ENCODE measurements around the gene ADAM15.

ADAM15 gene, protein sequence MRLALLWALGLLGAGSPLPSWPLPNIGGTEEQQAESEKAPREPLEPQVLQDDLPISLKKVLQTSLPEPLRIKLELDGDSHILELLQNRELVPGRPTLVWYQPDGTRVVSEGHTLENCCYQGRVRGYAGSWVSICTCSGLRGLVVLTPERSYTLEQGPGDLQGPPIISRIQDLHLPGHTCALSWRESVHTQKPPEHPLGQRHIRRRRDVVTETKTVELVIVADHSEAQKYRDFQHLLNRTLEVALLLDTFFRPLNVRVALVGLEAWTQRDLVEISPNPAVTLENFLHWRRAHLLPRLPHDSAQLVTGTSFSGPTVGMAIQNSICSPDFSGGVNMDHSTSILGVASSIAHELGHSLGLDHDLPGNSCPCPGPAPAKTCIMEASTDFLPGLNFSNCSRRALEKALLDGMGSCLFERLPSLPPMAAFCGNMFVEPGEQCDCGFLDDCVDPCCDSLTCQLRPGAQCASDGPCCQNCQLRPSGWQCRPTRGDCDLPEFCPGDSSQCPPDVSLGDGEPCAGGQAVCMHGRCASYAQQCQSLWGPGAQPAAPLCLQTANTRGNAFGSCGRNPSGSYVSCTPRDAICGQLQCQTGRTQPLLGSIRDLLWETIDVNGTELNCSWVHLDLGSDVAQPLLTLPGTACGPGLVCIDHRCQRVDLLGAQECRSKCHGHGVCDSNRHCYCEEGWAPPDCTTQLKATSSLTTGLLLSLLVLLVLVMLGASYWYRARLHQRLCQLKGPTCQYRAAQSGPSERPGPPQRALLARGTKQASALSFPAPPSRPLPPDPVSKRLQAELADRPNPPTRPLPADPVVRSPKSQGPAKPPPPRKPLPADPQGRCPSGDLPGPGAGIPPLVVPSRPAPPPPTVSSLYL

DNA sequence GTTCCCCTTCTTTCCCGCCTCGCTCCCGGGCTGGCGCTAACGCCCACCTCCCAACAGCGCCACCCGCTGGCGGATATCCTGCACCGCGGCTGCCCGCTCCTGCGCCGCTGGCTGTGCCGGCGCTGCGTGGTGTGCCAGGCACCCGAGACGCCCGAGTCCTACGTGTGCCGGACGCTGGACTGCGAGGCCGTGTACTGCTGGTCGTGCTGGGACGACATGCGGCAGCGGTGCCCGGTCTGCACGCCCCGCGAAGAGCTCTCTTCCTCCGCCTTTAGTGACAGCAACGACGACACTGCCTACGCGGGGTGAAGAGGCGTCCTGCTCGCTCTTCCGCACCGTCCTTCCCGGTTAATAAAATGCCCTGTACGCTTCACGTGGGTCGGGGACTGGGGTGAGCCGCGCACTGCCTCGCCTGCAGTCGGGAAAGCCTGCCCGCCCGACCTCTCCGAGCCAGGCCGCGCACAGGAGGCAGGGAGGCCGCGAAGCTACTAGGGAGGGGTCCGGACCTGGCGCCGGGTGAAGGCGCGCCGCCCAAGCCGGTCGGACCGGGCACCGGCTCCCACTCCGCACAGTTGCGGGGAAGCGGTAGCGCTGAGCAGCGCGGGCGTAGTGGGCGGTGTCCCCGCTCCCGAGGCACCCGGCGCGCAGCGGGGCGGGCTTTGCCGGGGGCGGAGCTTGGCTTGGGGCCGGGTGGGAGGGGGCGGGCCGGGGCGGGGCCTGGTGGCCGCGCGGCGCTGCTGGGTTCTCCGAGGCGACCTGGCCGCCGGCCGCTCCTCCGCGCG, at the start of gene ADAM15:
ADAM15 (plus strand) TSS at position 757 of the 782 bp plus-strand sequence. CDS start 71 bp downstream, outside the sequence.
- H3K9ac ChIP-seq (ENCODE audit: low read length) = peak within 1 kb of the TSS; percentile 77
- H3K9me3 ChIP-seq (ENCODE audit: control insufficient read depth, low read length) = no peaks in the 10 kb centered on the region
- H3K36me3 ChIP-seq (ENCODE audit: control insufficient read depth, insufficient read depth, low read length) = no peaks in the 10 kb centered on the region
- H3K27me3 ChIP-seq (ENCODE audit: control insufficient read depth, insufficient read depth, low read length) = no peaks in the 10 kb centered on the region
- H3K4me3 ChIP-seq (ENCODE audit: low read length) = peak within 1 kb of the TSS; percentile 78
- peaks cover 34% of the 10 kb centered on the region for H3K4me1 ChIP-seq (ENCODE audit: control insufficient read depth, insufficient read depth, low read length)

DNA sequence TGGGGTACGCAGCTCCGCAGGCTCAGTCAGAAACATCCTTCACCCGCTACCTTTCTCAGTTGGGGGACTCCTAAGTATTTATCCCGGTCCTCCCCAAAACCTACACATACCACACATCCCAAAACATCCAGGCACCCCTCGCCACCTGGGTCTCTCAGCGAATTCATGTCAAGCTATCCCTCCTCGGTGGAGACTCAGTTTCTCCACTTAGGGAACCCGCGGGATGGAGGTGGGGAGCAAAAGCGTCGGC, 49.8 kb upstream of the ADAM15 start:
- H3K9me3 ChIP-seq (ENCODE audit: control insufficient read depth, low read length) = no peaks in the 10 kb centered on the region
- no peaks in the 10 kb centered on the region for H3K27me3 ChIP-seq (ENCODE audit: control insufficient read depth, insufficient read depth, low read length)
- H3K36me3 ChIP-seq (ENCODE audit: control insufficient read depth, insufficient read depth, low read length) = no peaks in the 10 kb centered on the region
- H3K4me3 ChIP-seq (ENCODE audit: low read length) = peak overlapping the region; percentile 94
- H3K4me1 ChIP-seq (ENCODE audit: control insufficient read depth, insufficient read depth, low read length) = peaks cover 39% of the 10 kb centered on the region
- peak overlapping the region; percentile 91 for H3K9ac ChIP-seq (ENCODE audit: low read length)

DNA sequence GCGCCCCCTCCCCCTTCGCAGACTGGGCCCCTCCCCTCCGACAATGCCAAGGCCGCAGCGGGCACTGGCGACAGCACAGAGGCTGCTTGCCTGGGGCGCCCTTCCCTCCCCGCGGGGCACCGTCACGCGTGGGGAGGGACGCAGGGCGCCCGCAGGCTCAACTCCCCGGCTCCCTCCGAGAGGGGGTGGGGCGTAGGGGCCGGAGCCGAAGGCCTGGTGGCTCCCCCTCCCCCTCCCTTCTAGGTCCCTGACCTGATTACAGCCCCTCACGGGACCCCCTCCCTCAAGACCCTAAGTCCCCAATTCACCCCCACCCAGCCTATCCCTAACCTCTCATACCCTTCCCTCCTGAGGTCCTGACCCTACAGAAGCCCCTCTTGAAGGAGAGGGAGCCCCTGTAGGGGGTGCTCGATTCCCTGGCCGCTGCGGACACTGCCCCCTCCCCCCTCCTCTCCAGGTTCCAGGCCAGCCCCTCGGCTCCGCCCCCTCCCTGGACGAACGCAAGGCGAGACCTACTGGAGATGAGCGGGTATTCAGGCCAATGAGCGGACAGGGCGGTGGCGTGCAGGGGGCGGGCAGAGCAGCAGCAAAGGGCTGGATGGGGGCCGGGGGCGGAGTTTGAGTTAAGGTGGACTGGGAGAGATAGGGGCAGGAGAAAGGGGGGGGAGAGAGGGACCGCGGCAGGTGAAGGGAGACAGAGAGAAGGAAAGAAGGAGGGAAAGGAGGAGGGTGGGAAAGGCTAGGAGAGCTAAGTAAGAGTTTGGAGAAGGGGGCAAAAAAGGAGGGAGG, 49.2 kb upstream of the ADAM15 start:
- Histone ChIP-seq H3K4me1 (ENCODE audit: control insufficient read depth, insufficient read depth, low read length) (peaks cover 44% of the 10 kb centered on the region), H3K27me3 (ENCODE audit: control insufficient read depth, insufficient read depth, low read length) (no peaks in the 10 kb centered on the region), H3K4me3 (ENCODE audit: low read length) (peak overlapping the region; percentile 94), H3K9ac (ENCODE audit: low read length) (peak overlapping the region; percentile 91), H3K9me3 (ENCODE audit: control insufficient read depth, low read length) (no peaks in the 10 kb centered on the region), H3K36me3 (ENCODE audit: control insufficient read depth, insufficient read depth, low read length) (no peaks in the 10 kb centered on the region)

DNA sequence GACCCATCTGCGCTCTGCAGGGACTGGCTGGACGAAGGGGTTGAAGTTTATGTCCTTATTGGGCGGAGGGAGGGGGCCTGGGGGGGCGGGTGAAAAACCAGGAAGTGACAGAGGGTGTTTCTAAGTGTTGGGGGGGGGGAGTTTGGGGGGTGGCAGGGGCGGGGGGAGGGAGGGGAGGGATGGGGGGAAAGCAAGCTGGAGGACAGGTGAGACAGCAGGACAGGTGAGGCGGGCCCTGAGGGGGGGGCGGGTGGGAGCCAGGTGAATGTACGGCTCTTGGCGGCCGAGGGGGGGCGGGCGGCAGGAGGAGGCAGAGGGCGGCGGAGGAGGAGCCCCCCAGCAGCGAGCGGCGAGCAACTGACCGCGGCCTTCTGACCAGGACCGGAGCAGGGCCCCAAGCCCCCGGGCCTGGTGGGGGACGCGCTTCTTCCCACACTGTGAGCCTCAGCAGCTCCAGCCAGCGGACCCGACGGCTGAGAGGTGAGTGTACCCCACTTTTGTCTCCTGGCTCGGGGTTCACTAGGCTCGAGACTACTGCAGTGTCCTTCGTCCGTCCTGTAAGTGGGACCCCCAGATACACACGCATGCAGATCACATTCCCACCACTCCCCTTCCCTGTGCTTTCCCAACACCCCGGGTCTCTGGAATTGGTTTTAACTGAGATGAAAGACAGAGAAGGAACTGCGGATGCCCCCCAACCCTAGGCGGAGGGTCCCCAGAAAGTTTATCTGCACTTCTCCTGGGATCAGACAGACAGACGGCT, 48.5 kb upstream of the ADAM15 start, which contains the start of gene ZBTB7B:
ZBTB7B (plus strand) TSS at position 339 of the 763 bp plus-strand sequence. CDS start 11,859 bp downstream, outside the sequence.
- Histone ChIP-seq H3K27me3 (ENCODE audit: control insufficient read depth, insufficient read depth, low read length) (no peaks in the 10 kb centered on the region), H3K4me3 (ENCODE audit: low read length) (peak within 1 kb of the TSS; percentile 99), H3K9ac (ENCODE audit: low read length) (peak within 1 kb of the TSS; percentile 99), H3K9me3 (ENCODE audit: control insufficient read depth, low read length) (no peaks in the 10 kb centered on the region), H3K4me1 (ENCODE audit: control insufficient read depth, insufficient read depth, low read length) (peaks cover 51% of the 10 kb centered on the region), H3K36me3 (ENCODE audit: control insufficient read depth, insufficient read depth, low read length) (no peaks in the 10 kb centered on the region)

DNA sequence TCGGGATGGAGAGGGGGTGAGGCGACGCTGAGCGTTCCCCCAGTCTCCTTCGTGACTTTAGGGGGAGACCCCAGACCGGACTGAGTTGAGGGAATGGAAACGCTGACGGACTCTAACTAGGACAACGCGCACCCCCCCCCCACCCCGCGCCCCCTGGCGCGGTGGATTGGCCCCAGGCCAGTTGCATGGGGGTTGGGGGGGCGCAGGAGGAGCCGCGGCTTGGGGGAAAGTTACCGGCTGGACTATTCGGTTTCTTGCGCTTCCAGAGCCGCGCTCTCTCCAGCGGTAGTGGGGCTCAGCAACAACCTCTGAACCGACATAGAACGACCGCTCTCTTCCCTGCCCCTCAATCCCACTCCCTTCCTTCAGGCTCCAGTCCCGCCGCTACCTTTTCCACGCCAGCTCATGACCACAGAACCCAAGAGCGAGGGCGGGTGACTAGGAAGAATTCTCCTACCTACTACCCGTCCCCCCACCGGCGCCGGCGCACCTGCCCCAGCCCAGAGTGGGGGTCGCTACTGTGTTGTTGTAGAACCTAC, 47.8 kb upstream of the ADAM15 start:
- Histone ChIP-seq H3K4me1 (ENCODE audit: control insufficient read depth, insufficient read depth, low read length) (peaks cover 58% of the 10 kb centered on the region), H3K27me3 (ENCODE audit: control insufficient read depth, insufficient read depth, low read length) (no peaks in the 10 kb centered on the region), H3K36me3 (ENCODE audit: control insufficient read depth, insufficient read depth, low read length) (no peaks in the 10 kb centered on the region), H3K9ac (ENCODE audit: low read length) (peak overlapping the region; percentile 99), H3K9me3 (ENCODE audit: control insufficient read depth, low read length) (no peaks in the 10 kb centered on the region), H3K4me3 (ENCODE audit: low read length) (peak overlapping the region; percentile 99)

DNA sequence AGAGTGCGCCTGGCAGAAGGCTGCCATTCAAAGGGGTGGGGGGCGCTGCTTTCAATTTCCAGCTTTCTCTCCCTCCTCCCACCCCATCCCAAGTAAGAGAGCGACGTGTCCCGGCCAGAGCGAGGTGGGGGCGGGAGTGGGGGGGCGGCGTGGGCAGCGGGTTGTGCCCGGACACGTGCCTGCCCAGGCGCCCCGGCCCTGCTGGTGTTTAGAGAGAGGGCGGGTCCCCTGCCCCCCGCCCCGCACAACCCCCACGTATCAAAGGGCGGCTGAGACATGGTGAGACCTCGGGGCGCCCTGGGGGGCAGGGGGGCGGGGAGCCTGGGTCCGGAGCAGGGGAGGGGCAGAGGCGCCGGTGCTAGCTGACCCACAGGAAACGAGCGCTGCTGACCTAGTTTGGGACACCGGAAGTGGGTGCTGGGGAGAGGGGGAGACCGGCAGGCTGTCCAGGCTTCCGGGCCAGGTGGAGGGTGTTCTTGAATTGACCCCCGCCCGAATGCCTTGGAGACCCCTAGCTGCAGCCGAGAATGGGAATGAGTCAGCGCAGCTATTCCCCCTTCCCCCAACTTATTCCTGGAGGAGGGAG, 47.3 kb upstream of the ADAM15 start:
- peak overlapping the region; percentile 99 for H3K9ac ChIP-seq (ENCODE audit: low read length)

DNA sequence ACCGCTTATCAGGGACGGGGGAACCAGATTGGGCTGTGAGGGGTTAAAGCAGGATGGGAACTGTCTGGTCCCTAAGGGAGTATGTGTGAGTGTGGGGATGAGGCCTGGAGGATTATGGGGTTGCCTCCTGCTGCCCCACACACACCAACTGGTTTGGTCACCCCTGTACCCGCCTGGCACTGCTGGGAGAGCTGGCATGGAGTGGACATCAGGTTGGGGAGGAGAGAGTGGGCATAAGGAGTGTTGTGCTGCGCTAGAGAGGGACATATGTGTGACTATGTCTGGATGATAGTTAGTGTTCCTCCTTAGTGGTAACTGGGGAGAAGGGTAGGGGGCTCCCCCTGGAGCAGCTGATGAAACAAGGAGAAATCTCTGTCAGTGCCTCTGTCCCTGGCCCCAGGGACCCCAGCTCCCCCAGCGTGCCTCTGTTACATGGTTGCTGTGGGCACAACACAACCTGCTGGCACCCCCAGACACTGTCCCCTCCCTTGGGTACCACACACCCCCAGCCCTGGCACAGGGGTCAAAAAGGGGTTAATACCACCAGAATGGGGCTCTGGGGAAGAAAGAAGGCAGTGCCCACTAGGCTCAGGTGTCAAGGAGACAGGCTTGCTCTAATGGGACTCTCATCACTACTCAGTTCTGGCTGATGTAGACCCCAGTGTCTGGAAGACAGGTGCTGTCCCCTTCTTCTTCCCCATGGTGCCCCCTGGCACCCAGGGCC, 46.6 kb upstream of the ADAM15 start:
- peak overlapping the region; percentile 99 for H3K9ac ChIP-seq (ENCODE audit: low read length)
- no peaks in the 10 kb centered on the region for H3K36me3 ChIP-seq (ENCODE audit: control insufficient read depth, insufficient read depth, low read length)
- no peaks in the 10 kb centered on the region for H3K27me3 ChIP-seq (ENCODE audit: control insufficient read depth, insufficient read depth, low read length)
- H3K9me3 ChIP-seq (ENCODE audit: control insufficient read depth, low read length) = no peaks in the 10 kb centered on the region
- peaks cover 64% of the 10 kb centered on the region for H3K4me1 ChIP-seq (ENCODE audit: control insufficient read depth, insufficient read depth, low read length)
- H3K4me3 ChIP-seq (ENCODE audit: low read length) = peak overlapping the region; percentile 99

More for the DNA sequence above, 47.3 kb upstream of the ADAM15 start:
- Histone ChIP-seq H3K4me1 (ENCODE audit: control insufficient read depth, insufficient read depth, low read length) (peaks cover 64% of the 10 kb centered on the region), H3K4me3 (ENCODE audit: low read length) (peak overlapping the region; percentile 99), H3K9me3 (ENCODE audit: control insufficient read depth, low read length) (no peaks in the 10 kb centered on the region), H3K36me3 (ENCODE audit: control insufficient read depth, insufficient read depth, low read length) (no peaks in the 10 kb centered on the region), H3K27me3 (ENCODE audit: control insufficient read depth, insufficient read depth, low read length) (no peaks in the 10 kb centered on the region)

DNA sequence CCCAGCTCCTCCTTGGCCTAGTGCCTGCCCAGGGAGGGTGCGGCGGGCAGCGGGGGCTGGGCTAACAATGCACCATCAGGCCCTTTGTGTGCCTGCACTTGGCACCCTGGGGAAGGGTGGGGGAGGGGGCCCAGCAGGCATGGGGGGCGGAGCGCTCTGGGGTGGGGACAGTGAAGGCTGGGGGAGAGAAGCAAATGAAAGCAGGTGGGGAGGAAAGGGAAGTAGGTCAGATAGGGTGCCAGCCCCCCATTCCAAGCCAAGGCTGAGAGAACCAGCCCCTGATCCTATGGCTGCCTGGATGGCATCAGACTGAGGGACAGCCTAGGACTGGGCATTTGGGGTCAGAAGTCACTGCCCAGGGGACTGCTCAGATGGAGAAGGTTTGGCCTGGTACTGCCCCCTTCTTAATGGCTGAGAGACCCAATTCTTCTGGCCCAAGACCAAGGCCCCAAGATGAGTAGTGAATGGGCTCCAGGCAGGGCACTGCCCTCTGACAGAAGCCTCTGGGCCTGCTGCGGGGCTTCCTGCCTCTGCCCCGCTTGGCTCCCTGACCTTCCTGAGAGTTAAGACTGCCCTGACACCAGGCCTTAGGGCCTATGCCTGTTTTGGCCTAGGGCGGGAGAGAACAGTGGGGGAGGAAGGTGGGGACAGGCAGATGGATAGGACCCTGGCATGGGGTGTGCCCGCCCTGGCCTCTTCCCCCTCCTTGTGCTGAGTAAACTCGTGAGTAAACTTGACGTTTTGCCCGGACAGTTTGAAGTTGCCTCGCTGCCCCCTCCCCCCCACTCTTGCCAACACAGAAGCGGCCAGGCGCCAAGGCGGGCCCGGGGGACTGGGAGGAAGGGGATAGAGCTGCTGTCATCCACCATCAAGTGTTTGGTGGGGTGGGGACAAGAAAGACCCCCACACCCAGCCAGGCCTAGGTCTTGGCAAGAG, 45.8 kb upstream of the ADAM15 start:
- H3K4me1 ChIP-seq (ENCODE audit: control insufficient read depth, insufficient read depth, low read length) = peaks cover 64% of the 10 kb centered on the region
- peak overlapping the region; percentile 99 for H3K9ac ChIP-seq (ENCODE audit: low read length)

DNA sequence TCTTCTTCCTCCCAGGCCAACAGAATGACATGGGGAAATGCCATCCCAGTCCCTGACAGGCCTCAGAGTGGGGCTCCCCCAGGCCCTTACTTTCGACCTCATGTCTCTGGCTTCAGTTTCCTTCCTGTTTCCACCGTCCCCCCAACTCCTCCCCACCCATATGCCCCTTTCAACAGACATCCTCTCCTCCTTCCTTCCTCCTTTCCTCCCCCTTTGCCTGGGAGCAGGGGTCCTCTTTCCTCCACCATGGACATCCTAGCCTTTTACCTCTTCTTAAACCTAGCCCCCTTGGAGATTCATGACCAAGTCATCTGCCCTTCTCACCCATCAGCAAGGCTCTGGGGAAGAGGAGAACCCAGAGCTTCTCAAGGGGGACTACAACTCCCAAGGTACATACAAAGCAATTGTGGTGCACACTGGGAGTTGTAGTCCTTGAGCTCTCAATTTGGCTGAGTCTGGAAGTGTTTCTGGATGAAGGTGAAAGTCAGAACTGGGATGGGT, 44.5 kb upstream of the ADAM15 start:
- Histone ChIP-seq H3K36me3 (ENCODE audit: control insufficient read depth, insufficient read depth, low read length) (no peaks in the 10 kb centered on the region), H3K4me3 (ENCODE audit: low read length) (no peak overlapping the region), H3K9ac (ENCODE audit: low read length) (peak overlapping the region; percentile 99), H3K4me1 (ENCODE audit: control insufficient read depth, insufficient read depth, low read length) (peaks cover 72% of the 10 kb centered on the region), H3K9me3 (ENCODE audit: control insufficient read depth, low read length) (no peaks in the 10 kb centered on the region), H3K27me3 (ENCODE audit: control insufficient read depth, insufficient read depth, low read length) (no peaks in the 10 kb centered on the region)

More for the DNA sequence above, 45.8 kb upstream of the ADAM15 start:
- Histone ChIP-seq H3K9me3 (ENCODE audit: control insufficient read depth, low read length) (no peaks in the 10 kb centered on the region), H3K27me3 (ENCODE audit: control insufficient read depth, insufficient read depth, low read length) (no peaks in the 10 kb centered on the region), H3K36me3 (ENCODE audit: control insufficient read depth, insufficient read depth, low read length) (no peaks in the 10 kb centered on the region), H3K4me3 (ENCODE audit: low read length) (peak overlapping the region; percentile 99)

All from mucosa of stomach (tissue), 1 donor.